ENCODE data around the gene CEP68. TPM values are rescaled to one million over a fixed set of nuclear protein-coding genes. Genes with fewer than 3 reads are reported as not detected.
"Not testable (repeated sequence)": the region's sequence is repeated elsewhere in the genome, so short reads cannot be mapped to it uniquely, and the experiment has no call there.

Gene CEP68
- total and polyA plus RNA-seq, 5 donors from 2014 or later, result 18.8 to 27.8 (median 26.0) TPM

DNA sequence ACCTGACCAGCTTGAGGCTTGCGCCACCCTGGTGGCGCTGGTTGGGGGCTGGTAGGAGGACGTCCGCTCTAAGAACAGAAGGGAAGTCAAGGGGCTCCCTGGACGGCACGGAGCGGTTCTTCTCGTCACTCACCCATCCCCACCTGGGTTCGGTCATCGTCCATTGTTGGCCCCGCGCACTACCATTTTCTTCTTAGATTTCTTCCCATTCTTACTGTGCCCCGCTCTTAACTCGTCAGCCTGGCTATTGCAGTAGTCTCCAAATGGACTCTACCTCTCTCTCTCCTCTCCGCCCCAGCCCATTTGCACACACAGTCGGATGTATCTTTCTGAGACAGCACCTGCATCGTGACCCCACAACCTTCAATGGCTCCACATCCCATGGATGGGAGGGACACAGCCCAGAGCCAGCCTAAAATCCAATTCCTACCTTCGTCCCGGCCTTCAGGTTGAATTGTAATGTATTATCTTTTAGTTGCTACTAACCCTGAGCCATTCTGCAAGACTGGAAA lies 74.5 kb downstream of the CEP68 start:
- H3K4me3 Mint-ChIP-seq, result peak overlapping the region; percentile 98 to 100 (median 100)
- no peaks in the 10 kb centered on the region for H3K27me3 ChIP-seq (ENCODE audit: control insufficient read depth, insufficient read depth, low read length)
- H3K4me1 ChIP-seq (ENCODE audit: control insufficient read depth, insufficient read depth, low read length, poor library complexity, severe bottlenecking), result peaks cover 35% of the 10 kb centered on the region
- peak overlapping the region; percentile 77 for H3K4me3 ChIP-seq (ENCODE audit: low read depth, low read length)
- peaks cover 5% of the 10 kb centered on the region for H3K27me3 Mint-ChIP-seq
- H3K27ac Mint-ChIP-seq, result peak overlapping the region; percentile 69 to 99 (median 99)
- peaks cover 0 to 1% (median 0%) of the 10 kb centered on the region in 7 donors for H3K9me3 Mint-ChIP-seq
- no peak for ATAC-seq (ENCODE audit: low read depth in 2 of 2)
- H3K27ac ChIP-seq (ENCODE audit: insufficient read depth, low read length, poor library complexity, severe bottlenecking), result peak overlapping the region; percentile 97
- no peak for DNase-seq
- H3K9me3 ChIP-seq (ENCODE audit: control insufficient read depth in 2 of 2, low read length in 2 of 2), result no peaks in the 10 kb centered on the region
- peaks cover 6 to 46% (median 28%) of the 10 kb centered on the region in 4 donors for H3K4me1 Mint-ChIP-seq
- H3K36me3 ChIP-seq (ENCODE audit: control insufficient read depth, insufficient read depth, low read length), result no peaks in the 10 kb centered on the region
- H3K36me3 Mint-ChIP-seq, result peaks cover 4% of the 10 kb centered on the region

- not testable (repeated sequence) for H3K27ac ChIP-seq (ENCODE audit: insufficient read depth, low read length, poor library complexity, severe bottlenecking); H3K9me3 ChIP-seq (ENCODE audit: control insufficient read depth in 2 of 2, low read length in 2 of 2); H3K4me3 ChIP-seq (ENCODE audit: low read depth, low read length); ATAC-seq (ENCODE audit: low read depth in 2 of 2); H3K4me3 Mint-ChIP-seq; H3K27me3 ChIP-seq (ENCODE audit: control insufficient read depth, insufficient read depth, low read length); H3K27me3 Mint-ChIP-seq; H3K27ac Mint-ChIP-seq; H3K9me3 Mint-ChIP-seq; DNase-seq; H3K36me3 Mint-ChIP-seq; H3K36me3 ChIP-seq (ENCODE audit: control insufficient read depth, insufficient read depth, low read length)
- H3K4me1 Mint-ChIP-seq, result peaks cover 6 to 25% (median 15%) of the 10 kb centered on the region in 4 donors
- peaks cover 18% of the 10 kb centered on the region for H3K4me1 ChIP-seq (ENCODE audit: control insufficient read depth, insufficient read depth, low read length, poor library complexity, severe bottlenecking)
Observed at GRCh38 chr2:65132930-65133329, 76.7 kb downstream of the CEP68 start.

- Histone ChIP-seq H3K27me3 (ENCODE audit: control insufficient read depth, insufficient read depth, low read length) (no peaks in the 10 kb centered on the region), H3K9me3 (ENCODE audit: control insufficient read depth in 2 of 2, low read length in 2 of 2) (no peaks in the 10 kb centered on the region), H3K27ac (ENCODE audit: insufficient read depth, low read length, poor library complexity, severe bottlenecking) (no peak overlapping the region), H3K36me3 (ENCODE audit: control insufficient read depth, insufficient read depth, low read length) (no peaks in the 10 kb centered on the region), H3K4me3 (ENCODE audit: low read depth, low read length) (no peak overlapping the region), H3K4me1 (ENCODE audit: control insufficient read depth, insufficient read depth, low read length, poor library complexity, severe bottlenecking) (peaks cover 11% of the 10 kb centered on the region)
- DNase-seq (no peak), ATAC-seq (ENCODE audit: low read depth in 2 of 2) (no peak)
- H3K36me3 Mint-ChIP-seq, result no peaks in the 10 kb centered on the region
- peaks cover 0 to 2% (median 0%) of the 10 kb centered on the region in 7 donors for H3K9me3 Mint-ChIP-seq
- H3K27ac Mint-ChIP-seq, result no peak overlapping the region
- peak overlapping the region in 1 of 4 donors; percentile 55 for H3K4me3 Mint-ChIP-seq
- peaks cover 0 to 18% (median 11%) of the 10 kb centered on the region in 4 donors for H3K4me1 Mint-ChIP-seq
- peaks cover 5% of the 10 kb centered on the region for H3K27me3 Mint-ChIP-seq
Observed at GRCh38 chr2:65133626-65134025, 77.4 kb downstream of the CEP68 start.

DNA sequence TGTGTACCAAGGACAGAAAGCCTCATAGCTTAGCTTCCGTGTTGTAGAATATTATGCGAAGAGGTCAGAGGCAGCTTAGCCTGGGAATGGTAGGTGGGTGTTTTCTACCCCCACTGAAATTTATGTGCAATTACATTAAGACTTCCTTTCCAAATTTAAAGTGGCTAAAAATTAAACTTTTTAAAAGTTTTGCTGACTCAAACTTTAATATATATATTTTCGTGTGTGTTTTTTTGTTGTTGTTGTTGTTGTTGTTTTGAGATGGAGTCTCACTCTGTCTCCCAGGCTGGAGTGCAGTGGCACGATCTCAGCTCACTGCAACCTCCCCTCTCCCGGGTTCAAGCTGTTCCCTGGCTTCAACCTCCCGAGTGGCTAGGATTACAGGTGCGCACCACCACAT lies 77.9 kb downstream of the CEP68 start:
- Mint-ChIP-seq H3K27me3 (peaks cover 5% of the 10 kb centered on the region), H3K36me3 (no peaks in the 10 kb centered on the region), H3K4me1 (peaks cover 0 to 13% (median 8%) of the 10 kb centered on the region in 4 donors), H3K4me3 (no peak overlapping the region), H3K27ac (no peak overlapping the region), H3K9me3 (peaks cover 0 to 2% (median 0%) of the 10 kb centered on the region in 7 donors)
- DNase-seq, result no peak
- H3K9me3 ChIP-seq (ENCODE audit: control insufficient read depth in 2 of 2, low read length in 2 of 2), result no peaks in the 10 kb centered on the region
- ATAC-seq (ENCODE audit: low read depth in 2 of 2), result no peak
- H3K36me3 ChIP-seq (ENCODE audit: control insufficient read depth, insufficient read depth, low read length), result no peaks in the 10 kb centered on the region
- H3K27me3 ChIP-seq (ENCODE audit: control insufficient read depth, insufficient read depth, low read length), result no peaks in the 10 kb centered on the region
- H3K27ac ChIP-seq (ENCODE audit: insufficient read depth, low read length, poor library complexity, severe bottlenecking), result no peak overlapping the region
- peaks cover 5% of the 10 kb centered on the region for H3K4me1 ChIP-seq (ENCODE audit: control insufficient read depth, insufficient read depth, low read length, poor library complexity, severe bottlenecking)
- H3K4me3 ChIP-seq (ENCODE audit: low read depth, low read length), result no peak overlapping the region

- H3K27ac ChIP-seq (ENCODE audit: insufficient read depth, low read length, poor library complexity, severe bottlenecking), result no peak overlapping the region
- ATAC-seq (ENCODE audit: low read depth in 2 of 2) (no peak), DNase-seq (no peak)
- no peaks in the 10 kb centered on the region for H3K36me3 ChIP-seq (ENCODE audit: control insufficient read depth, insufficient read depth, low read length)
- Mint-ChIP-seq H3K27me3 (no peaks in the 10 kb centered on the region), H3K27ac (no peak overlapping the region), H3K4me1 (peaks cover 0 to 2% (median 0%) of the 10 kb centered on the region in 4 donors), H3K4me3 (no peak overlapping the region), H3K9me3 (peaks cover 0 to 2% (median 0%) of the 10 kb centered on the region in 7 donors), H3K36me3 (no peaks in the 10 kb centered on the region)
- no peaks in the 10 kb centered on the region for H3K4me1 ChIP-seq (ENCODE audit: control insufficient read depth, insufficient read depth, low read length, poor library complexity, severe bottlenecking)
- H3K27me3 ChIP-seq (ENCODE audit: control insufficient read depth, insufficient read depth, low read length), result no peaks in the 10 kb centered on the region
- no peak overlapping the region for H3K4me3 ChIP-seq (ENCODE audit: low read depth, low read length)
- no peaks in the 10 kb centered on the region for H3K9me3 ChIP-seq (ENCODE audit: control insufficient read depth in 2 of 2, low read length in 2 of 2)
Observed at GRCh38 chr2:65136253-65136652, 80.0 kb downstream of the CEP68 start.

Other genes with a start within 250 kb of the CEP68 start
- 22.1 TPM for gene SLC1A4, start 67.0 kb upstream of the CEP68 start, total RNA-seq
- 10 to 100 TPM in 3 of 4 donors, 1 to 10 TPM in 1; 8.1 to 18.4 (median 12.6) TPM for gene SLC1A4, start 67.0 kb upstream of the CEP68 start, polyA plus RNA-seq
- gene RAB1A, start 73.7 kb downstream of the CEP68 start, total RNA-seq, result 79.3 TPM
- 10 to 100 TPM; 50.4 to 64.7 (median 58.0) TPM for gene RAB1A, start 73.7 kb downstream of the CEP68 start, polyA plus RNA-seq
- 275 TPM for gene ACTR2, start 171.4 kb downstream of the CEP68 start, total RNA-seq
- 100 to 1,000 TPM; 287 to 324 (median 309) TPM for gene ACTR2, start 171.4 kb downstream of the CEP68 start, polyA plus RNA-seq